AG04449 (cell line): Measurements from ENCODE around the gene SLC34A3.

ENCODE experiments used
- CTCF ChIA-PET: fragments of 350-600 bp; formaldehyde crosslinking; extraction: SDS; loops from one replicate; lab custom pipeline; 2021; ENCODE audit warnings: antibody characterized with exemption; lab: Yijun Ruan, JAX
- POLR2A ChIA-PET: fragments of 400-600, 350-600 bp; formaldehyde crosslinking; extraction: SDS; loops from one replicate; lab custom pipeline; 2020; ENCODE audit warnings: antibody characterized with exemption, inconsistent platforms; lab: Yijun Ruan, JAX
- DNase-seq: peaks from one replicate; pipeline ENCODE4 v3.0.0-alpha.2; 2010; ENCODE audit warnings: low read depth, low spot score
- H3K4me3 ChIP-seq: 2 replicates; pipeline ENCODE4 v1.5.1; 2011; ENCODE audit warnings: low read depth, mild to moderate bottlenecking, control low read depth, low read length
- TF ChIP-seq, protein P1 (sequence below): IDR thresholded peaks from one replicate; pipeline ENCODE4 v1.5.1; 2011; ENCODE audit warnings: mild to moderate bottlenecking, moderate library complexity, low read length, control low read depth, inconsistent platforms; ENCODE audit not compliant: insufficient read depth; ENCODE audit errors: missing control alignments

The SLC34A3 gene

DNA sequence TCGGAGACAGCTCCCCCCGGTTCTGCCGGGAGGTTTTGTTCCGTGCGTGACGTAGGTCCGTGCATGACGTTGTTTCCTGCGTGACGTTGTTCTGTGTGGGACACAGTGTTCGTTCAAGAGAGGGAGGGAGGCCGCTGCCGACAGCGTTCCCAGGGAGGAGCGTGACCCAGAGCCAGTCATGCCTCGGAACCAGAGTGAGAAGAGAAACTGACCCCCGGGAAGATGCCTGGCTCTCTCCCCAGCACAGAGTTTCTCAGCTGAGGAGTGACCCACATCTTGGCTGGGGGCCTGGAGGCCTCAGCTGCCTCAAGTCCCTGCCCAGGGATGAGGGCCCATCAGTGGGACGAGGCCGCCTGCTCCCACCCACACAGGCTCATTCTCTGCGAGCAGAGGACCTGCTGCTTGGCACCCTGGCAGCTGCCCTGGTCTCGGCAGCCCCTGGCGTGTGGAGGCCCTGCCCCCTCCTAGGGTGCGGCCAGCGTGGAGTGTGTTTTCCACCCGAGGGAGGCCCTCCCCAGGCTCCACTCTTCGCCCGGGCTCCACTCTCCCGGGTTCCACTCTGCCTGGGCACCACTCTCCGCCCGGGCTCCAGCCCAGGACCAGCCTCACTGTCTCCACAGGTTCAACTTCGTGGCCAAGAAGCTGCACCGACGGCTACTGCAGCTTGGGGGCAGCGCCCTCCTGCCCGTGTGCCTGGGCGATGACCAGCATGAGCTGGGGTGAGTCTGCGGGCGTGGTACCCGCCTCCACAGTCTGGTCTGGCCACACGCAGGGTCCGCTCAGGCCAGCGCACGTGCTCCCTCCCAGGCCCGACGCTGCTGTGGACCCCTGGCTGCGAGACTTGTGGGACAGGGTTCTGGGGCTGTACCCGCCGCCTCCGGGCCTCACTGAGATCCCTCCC, 17.3 kb upstream of the SLC34A3 start:
- POLR2A ChIA-PET, result interaction anchor here (2.8 kb wide), 1 partner anchor 9 kb away, joined by 12 read pairs; the partner anchor contains the start of gene RNF208

DNA sequence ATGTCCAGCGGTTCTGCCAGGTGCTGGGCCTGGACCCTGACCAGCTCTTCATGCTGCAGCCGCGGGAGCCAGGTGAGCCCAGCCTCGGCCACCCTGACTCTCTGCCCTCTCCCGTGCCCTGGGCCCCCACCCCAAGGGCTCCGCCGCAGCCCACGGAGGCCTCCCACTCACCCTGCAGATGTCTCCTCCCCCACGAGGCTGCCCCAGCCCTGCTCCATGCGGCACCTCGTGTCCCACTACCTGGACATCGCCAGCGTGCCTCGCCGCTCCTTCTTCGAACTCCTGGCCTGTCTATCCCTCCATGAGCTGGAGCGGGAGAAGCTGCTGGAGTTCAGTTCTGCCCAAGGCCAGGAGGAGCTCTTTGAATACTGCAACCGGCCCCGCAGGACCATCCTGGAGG, 16.1 kb upstream of the SLC34A3 start:
- H3K4me3 ChIP-seq, result no peak overlapping the region
- TF ChIP-seq, protein P1, sequence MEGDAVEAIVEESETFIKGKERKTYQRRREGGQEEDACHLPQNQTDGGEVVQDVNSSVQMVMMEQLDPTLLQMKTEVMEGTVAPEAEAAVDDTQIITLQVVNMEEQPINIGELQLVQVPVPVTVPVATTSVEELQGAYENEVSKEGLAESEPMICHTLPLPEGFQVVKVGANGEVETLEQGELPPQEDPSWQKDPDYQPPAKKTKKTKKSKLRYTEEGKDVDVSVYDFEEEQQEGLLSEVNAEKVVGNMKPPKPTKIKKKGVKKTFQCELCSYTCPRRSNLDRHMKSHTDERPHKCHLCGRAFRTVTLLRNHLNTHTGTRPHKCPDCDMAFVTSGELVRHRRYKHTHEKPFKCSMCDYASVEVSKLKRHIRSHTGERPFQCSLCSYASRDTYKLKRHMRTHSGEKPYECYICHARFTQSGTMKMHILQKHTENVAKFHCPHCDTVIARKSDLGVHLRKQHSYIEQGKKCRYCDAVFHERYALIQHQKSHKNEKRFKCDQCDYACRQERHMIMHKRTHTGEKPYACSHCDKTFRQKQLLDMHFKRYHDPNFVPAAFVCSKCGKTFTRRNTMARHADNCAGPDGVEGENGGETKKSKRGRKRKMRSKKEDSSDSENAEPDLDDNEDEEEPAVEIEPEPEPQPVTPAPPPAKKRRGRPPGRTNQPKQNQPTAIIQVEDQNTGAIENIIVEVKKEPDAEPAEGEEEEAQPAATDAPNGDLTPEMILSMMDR, result no peak
- CTCF ChIA-PET, result no interaction called here
- no peak for DNase-seq
- POLR2A ChIA-PET, result interaction anchor here (0.8 to 2.8 kb wide), 2 partner anchors 8 to 9 kb away, joined by 3 to 12 read pairs; partner anchors contain the start of gene RNF208

More for the DNA sequence above, 17.3 kb upstream of the SLC34A3 start:
- no peak for DNase-seq
- TF ChIP-seq, protein P1, result no peak
- H3K4me3 ChIP-seq, result no peak overlapping the region
- CTCF ChIA-PET, result interaction anchor here (0.7 to 1.3 kb wide), 2 partner anchors 9 kb away, joined by 3 read pairs; no protein-coding TSS in a partner anchor

DNA sequence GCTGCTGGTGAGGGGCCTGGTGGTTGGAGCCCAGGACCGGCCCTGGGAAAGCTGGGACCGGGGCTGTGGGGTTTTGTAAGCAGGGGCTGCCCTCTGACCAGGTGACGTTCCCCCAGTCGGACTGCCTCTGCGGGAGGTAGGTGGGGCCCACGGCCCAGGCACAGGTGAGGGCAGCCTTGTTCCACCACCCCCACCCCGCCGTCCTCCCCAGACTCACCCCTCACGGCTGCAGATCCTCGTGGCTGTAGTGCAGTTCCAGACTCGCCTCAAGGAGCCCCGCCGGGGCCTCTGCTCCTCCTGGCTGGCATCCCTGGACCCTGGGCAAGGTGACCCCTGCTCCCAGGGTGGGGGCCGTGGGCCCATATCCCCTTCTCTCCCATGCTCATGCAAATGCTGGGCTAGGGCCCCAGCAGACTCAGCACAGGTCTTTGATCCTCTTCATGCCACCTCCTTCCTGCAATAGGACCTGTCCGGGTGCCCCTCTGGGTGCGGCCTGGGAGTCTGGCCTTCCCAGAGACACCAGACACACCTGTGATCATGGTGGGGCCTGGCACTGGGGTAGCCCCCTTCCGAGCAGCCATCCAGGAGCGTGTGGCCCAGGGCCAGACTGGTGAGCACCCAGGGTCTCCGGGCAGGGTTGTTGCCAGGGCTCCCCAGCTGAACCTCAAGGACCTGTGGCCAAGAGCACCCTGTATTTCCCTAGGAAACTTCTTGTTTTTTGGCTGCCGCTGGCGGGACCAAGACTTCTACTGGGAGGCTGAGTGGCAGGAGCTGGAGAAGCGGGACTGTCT, 15.3 kb upstream of the SLC34A3 start:
- POLR2A ChIA-PET, result interaction anchor here (0.8 to 2.8 kb wide), 3 partner anchors 7 to 25 kb away, joined by 3 to 12 read pairs (median 9); partner anchors contain the start of genes RNF208 and TUBB4B

DNA sequence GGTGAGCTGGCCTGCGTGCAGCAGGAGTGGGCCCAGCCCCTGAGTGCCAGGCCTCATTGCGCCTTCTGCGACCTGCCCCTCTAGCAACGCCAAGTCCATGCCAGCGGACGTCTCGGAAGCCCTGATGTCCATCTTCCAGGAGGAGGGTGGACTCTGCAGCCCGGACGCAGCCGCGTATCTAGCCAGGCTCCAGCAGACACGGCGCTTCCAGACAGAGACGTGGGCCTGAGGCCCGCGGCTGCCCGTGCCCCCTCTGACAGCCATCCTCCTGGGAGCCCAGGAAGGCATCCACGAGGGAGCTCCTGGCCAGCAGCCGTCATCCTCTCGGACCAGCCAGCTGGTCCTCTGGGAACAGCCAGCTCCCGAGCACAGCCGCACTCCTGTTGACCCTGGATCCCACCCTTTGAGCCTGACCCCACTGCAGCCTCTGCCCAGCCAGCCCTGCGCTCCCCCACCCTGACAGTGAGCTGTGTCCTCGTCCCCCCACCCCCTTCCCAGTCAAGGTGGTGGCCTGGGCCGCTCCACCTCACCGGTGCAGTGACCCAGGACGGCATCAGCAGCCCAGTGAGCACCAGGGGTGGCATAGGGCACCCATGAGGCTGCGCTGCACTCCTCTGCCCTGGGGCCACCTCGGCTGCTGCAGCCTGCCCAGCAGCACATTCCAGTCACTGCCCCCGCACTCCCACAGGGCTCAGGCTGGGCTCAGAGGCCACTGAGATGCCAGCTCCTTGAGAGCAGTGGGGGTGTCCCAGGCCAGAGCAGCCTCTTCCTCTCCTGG, 14.3 kb upstream of the SLC34A3 start:
- no peak for DNase-seq

More for the DNA sequence above, 15.3 kb upstream of the SLC34A3 start:
- H3K4me3 ChIP-seq, result no peak overlapping the region
- CTCF ChIA-PET, result interaction anchor here (1.0 to 1.7 kb wide), 3 partner anchors 8 to 12 kb away, joined by 3 to 5 read pairs (median 3); partner anchors contain the start of genes CYSRT1 and RNF224
- TF ChIP-seq, protein P1, result no peak
- no peak for DNase-seq

More for the DNA sequence above, 14.3 kb upstream of the SLC34A3 start:
- ChIA-PET POLR2A (interaction anchor here (0.5 to 1.9 kb wide), 2 partner anchors 15 to 24 kb away, joined by 3 to 9 read pairs; partner anchors contain the start of genes TPRN and TUBB4B), CTCF (interaction anchor here (1.0 to 1.7 kb wide), 3 partner anchors 9 to 11 kb away, joined by 3 to 5 read pairs (median 3); partner anchors contain the start of genes CYSRT1 and RNF224)
- TF ChIP-seq, protein P1, result no peak
- no peak overlapping the region for H3K4me3 ChIP-seq
